Fibroblast of pulmonary artery (primary cell): ENCODE measurements around the gene SPINT1.

Experiments used
- DNase-seq: peaks from one replicate; pipeline ENCODE4 v3.0.0-alpha.2; 2010; ENCODE audit warnings: low read depth
- H3K4me3 ChIP-seq: replicated peaks from 2 replicates; pipeline ENCODE4 v1.5.1; 2011; ENCODE audit warnings: low read depth, mild to moderate bottlenecking, control low read depth, low read length, moderate library complexity
- CTCF ChIP-seq: IDR thresholded peaks from 2 replicates; pipeline ENCODE4 v1.5.1; 2011; ENCODE audit warnings: mild to moderate bottlenecking, control low read depth, low read length, inconsistent platforms; ENCODE audit errors: missing control alignments

The SPINT1 gene

GRCh38 chr15:40853241-40853890 lies 9.5 kb downstream of the SPINT1 start:
- TF ChIP-seq CTCF, result no peak
- no peak for DNase-seq
- H3K4me3 ChIP-seq, result no peak overlapping the region

GRCh38 chr15:40854161-40854560 lies 10.3 kb downstream of the SPINT1 start:
- TF ChIP-seq CTCF, result no peak
- H3K4me3 ChIP-seq, result no peak overlapping the region
- no peak for DNase-seq

GRCh38 chr15:40855706-40856234 lies 11.9 kb downstream of the SPINT1 start:
- no peak for TF ChIP-seq CTCF
- H3K4me3 ChIP-seq, result no peak overlapping the region
- DNase-seq, result no peak

- no peak overlapping the region for H3K4me3 ChIP-seq
- no peak for DNase-seq
- no peak for TF ChIP-seq CTCF
These were observed 12.9 kb downstream of the SPINT1 start for GRCh38 chr15:40856746-40857145.

- peak; percentile 99 for TF ChIP-seq CTCF
- peak; percentile 73 for DNase-seq
- no peak overlapping the region for H3K4me3 ChIP-seq
These were observed 13.9 kb downstream of the SPINT1 start for GRCh38 chr15:40857601-40858341.

- no peak overlapping the region for H3K4me3 ChIP-seq
- no peak for DNase-seq
- no peak for TF ChIP-seq CTCF
These were observed 14.9 kb downstream of the SPINT1 start for GRCh38 chr15:40858706-40859105.
